Trophoblast cell (in vitro differentiated cells and primary cell): Measurements from ENCODE around the gene HIBCH. TPM values are rescaled to one million over a fixed set of nuclear protein-coding genes. Genes with fewer than 3 reads are reported as not detected.

ENCODE experiments used
- DNase-seq, 2 donors: peaks; one replicate each; pipeline ENCODE4 v3.0.0-alpha.2; 2016
- H2AFZ ChIP-seq: 2 replicates; pipeline ENCODE4 v1.6.1; 2013; ENCODE audit warnings: low read length, moderate library complexity, mild to moderate bottlenecking; ENCODE audit not compliant: insufficient read depth, poor library complexity
- H2AK5ac ChIP-seq: 2 replicates; pipeline ENCODE4 v1.6.1; 2013; ENCODE audit warnings: mild to moderate bottlenecking, low read length
- H2BK120ac ChIP-seq: 2 replicates; pipeline ENCODE4 v1.6.1; 2013; ENCODE audit warnings: low read length, mild to moderate bottlenecking, moderate library complexity; ENCODE audit not compliant: insufficient read depth, poor library complexity
- H2BK12ac ChIP-seq: 2 replicates; pipeline ENCODE4 v1.6.1; 2013; ENCODE audit warnings: mild to moderate bottlenecking, low read length, moderate library complexity
- H2BK5ac ChIP-seq: 2 replicates; pipeline ENCODE4 v1.6.1; 2013; ENCODE audit warnings: low read length, low read depth, moderate library complexity, mild to moderate bottlenecking; ENCODE audit not compliant: poor library complexity
- H3K14ac ChIP-seq: 2 replicates; pipeline ENCODE4 v1.6.1; 2013; ENCODE audit warnings: mild to moderate bottlenecking, low read length
- H3K18ac ChIP-seq: 2 replicates; pipeline ENCODE4 v1.6.1; 2013; ENCODE audit warnings: mild to moderate bottlenecking, low read length
- H3K23ac ChIP-seq: 2 replicates; pipeline ENCODE4 v1.6.1; 2013; ENCODE audit warnings: low read length
- H3K27ac ChIP-seq: 2 replicates; pipeline ENCODE4 v1.5.1; 2013; ENCODE audit warnings: low read depth, mild to moderate bottlenecking, inconsistent platforms, low read length, moderate library complexity
- H3K27me3 ChIP-seq: 2 replicates; pipeline ENCODE4 v1.6.1; 2013; ENCODE audit warnings: inconsistent platforms, mild to moderate bottlenecking, low read length, moderate library complexity; ENCODE audit not compliant: insufficient read depth
- H3K36me3 ChIP-seq, 2 experiments: 1 replicate in 1 of 2; 2 replicates in 1 of 2; pipeline ENCODE4 v1.6.1; 2013; ENCODE audit warnings: low read length in 2 of 2, mild to moderate bottlenecking in 2 of 2, moderate library complexity in 1 of 2; ENCODE audit not compliant: insufficient read depth in 2 of 2, control insufficient read depth in 1 of 2
- H3K4ac ChIP-seq: 2 replicates; pipeline ENCODE4 v1.6.1; 2013; ENCODE audit warnings: low read depth, mild to moderate bottlenecking, low read length, moderate library complexity
- H3K4me1 ChIP-seq, 2 experiments: 1 replicate in 1 of 2; 2 replicates in 1 of 2; pipeline ENCODE4 v1.6.1; 2013; ENCODE audit warnings: low read length in 2 of 2, mild to moderate bottlenecking in 2 of 2, moderate library complexity in 1 of 2; ENCODE audit not compliant: insufficient read depth in 2 of 2, control insufficient read depth in 1 of 2
- H3K4me2 ChIP-seq: 2 replicates; pipeline ENCODE4 v1.6.1; 2013; ENCODE audit warnings: inconsistent platforms, mild to moderate bottlenecking, low read length, moderate library complexity
- H3K4me3 ChIP-seq: 2 replicates; pipeline ENCODE4 v1.5.1; 2013; ENCODE audit warnings: mild to moderate bottlenecking, low read depth, low read length, inconsistent platforms
- H3K79me1 ChIP-seq: one replicate; pipeline ENCODE4 v1.6.1; 2013; ENCODE audit warnings: low read length
- H3K79me2 ChIP-seq: 2 replicates; pipeline ENCODE4 v1.6.1; 2013; ENCODE audit warnings: low read length, mild to moderate bottlenecking; ENCODE audit not compliant: control insufficient read depth, insufficient read depth, poor library complexity
- H3K9ac ChIP-seq: 2 replicates; pipeline ENCODE4 v1.6.1; 2013; ENCODE audit warnings: mild to moderate bottlenecking, low read length
- H3K9me3 ChIP-seq: 2 replicates; pipeline ENCODE4 v1.6.1; 2013; ENCODE audit warnings: low read depth, mild to moderate bottlenecking, control low read depth, inconsistent platforms, low read length; ENCODE audit not compliant: insufficient read depth
- H4K12ac ChIP-seq: 2 replicates; pipeline ENCODE4 v1.6.1; 2013; ENCODE audit warnings: low read depth, mild to moderate bottlenecking, low read length, moderate library complexity
- H4K8ac ChIP-seq: 2 replicates; pipeline ENCODE4 v1.6.1; 2013; ENCODE audit warnings: low read depth, mild to moderate bottlenecking, low read length, moderate library complexity
- H4K91ac ChIP-seq: one replicate; pipeline ENCODE4 v1.6.1; 2013; ENCODE audit warnings: low read depth, mild to moderate bottlenecking, low read length, moderate library complexity
- WGBS: extraction: QIAGEN DNeasy Blood & Tissue Kit; methylation state at CpG from one replicate; pipeline ENCODE4 v1.1.7; 2013; ENCODE audit warnings: missing lambda C conversion rate; ENCODE audit not compliant: insufficient read length, insufficient coverage; ENCODE audit errors: extremely low coverage; 5-methylcytosine and 5-hydroxymethylcytosine counted together
- polyA plus RNA-seq: library from polyadenylated mRNA; stranded (reverse); fragments of 200-250 nt; gene quantifications from 2 replicates; pipeline ENCODE4 v1.2.3, GENCODE V29; 2013

The HIBCH gene
- polyA plus RNA-seq = 12.8 and 12.9 TPM in 2 replicates

- Histone ChIP-seq H2BK120ac (no peak within 1 kb of the TSS), H3K36me3 (no peaks in the 10 kb centered on the region), H4K8ac (peak within 1 kb of the TSS; percentile 85), H3K18ac (peak within 1 kb of the TSS; percentile 20), H2BK5ac (no peak within 1 kb of the TSS), H4K91ac (peak within 1 kb of the TSS; percentile 15), H3K4ac (no peak within 1 kb of the TSS), H4K12ac (peak within 1 kb of the TSS; percentile 18), H3K4me3 (peak within 1 kb of the TSS; percentile 72), H3K79me2 (no peaks in the 10 kb centered on the region), H3K9me3 (no peaks in the 10 kb centered on the region), H2BK12ac (no peak within 1 kb of the TSS), H3K4me1 (peaks cover 0 to 6% of the 10 kb centered on the region in 2 experiments), H3K14ac (no peak within 1 kb of the TSS), H3K27me3 (no peaks in the 10 kb centered on the region), H3K79me1 (no peaks in the 10 kb centered on the region), H3K9ac (peak within 1 kb of the TSS; percentile 68), H3K4me2 (peak within 1 kb of the TSS; percentile 97), H2AK5ac (peak within 1 kb of the TSS; percentile 56), H3K23ac (no peak within 1 kb of the TSS), H3K27ac (peak within 1 kb of the TSS; percentile 4), H2AFZ (peak within 1 kb of the TSS; percentile 74)
- peak; percentile 100 for DNase-seq
- no CpG with 5 or more reads among the region's 50 CpGs for WGBS
Observed at GRCh38 chr2:190319555-190320498, at the start of gene HIBCH. HIBCH (minus strand) TSS chr2:190319826; CDS start chr2:190319750, 76 bp downstream.

- H3K4me1 ChIP-seq = no peaks in the 10 kb centered on the region
- no peak overlapping the region for H2BK12ac ChIP-seq
- no peaks in the 10 kb centered on the region for H3K79me1 ChIP-seq
- no peak overlapping the region for H2BK120ac ChIP-seq
- no peak overlapping the region for H4K91ac ChIP-seq
- H2AK5ac ChIP-seq = no peak overlapping the region
- H2AFZ ChIP-seq = no peak overlapping the region
- H3K23ac ChIP-seq = no peak overlapping the region
- no CpG with 5 or more reads among the region's 4 CpGs for WGBS
- H3K27me3 ChIP-seq = no peaks in the 10 kb centered on the region
- H4K12ac ChIP-seq = no peak overlapping the region
- H3K36me3 ChIP-seq = no peaks in the 10 kb centered on the region
- no peak overlapping the region for H3K4me3 ChIP-seq
- H3K4me2 ChIP-seq = no peak overlapping the region
- no peak overlapping the region for H4K8ac ChIP-seq
- H2BK5ac ChIP-seq = no peak overlapping the region
- H3K79me2 ChIP-seq = no peaks in the 10 kb centered on the region
- H3K18ac ChIP-seq = no peak overlapping the region
- no peak overlapping the region for H3K4ac ChIP-seq
- H3K9me3 ChIP-seq = no peaks in the 10 kb centered on the region
- H3K9ac ChIP-seq = no peak overlapping the region
- H3K27ac ChIP-seq = no peak overlapping the region
- H3K14ac ChIP-seq = no peak overlapping the region
- DNase-seq = no peak
Observed at GRCh38 chr2:190367091-190367490, 47.5 kb upstream of the HIBCH start.

- no peak overlapping the region for H4K8ac ChIP-seq
- no peaks in the 10 kb centered on the region for H3K4me1 ChIP-seq
- no peak overlapping the region for H4K12ac ChIP-seq
- no peak overlapping the region for H2BK12ac ChIP-seq
- H2AFZ ChIP-seq = no peak overlapping the region
- H2BK5ac ChIP-seq = no peak overlapping the region
- no peak overlapping the region for H4K91ac ChIP-seq
- no peak overlapping the region for H3K4me3 ChIP-seq
- H3K23ac ChIP-seq = no peak overlapping the region
- no peaks in the 10 kb centered on the region for H3K79me2 ChIP-seq
- no peak overlapping the region for H3K4ac ChIP-seq
- H2AK5ac ChIP-seq = no peak overlapping the region
- H3K79me1 ChIP-seq = no peaks in the 10 kb centered on the region
- H3K14ac ChIP-seq = no peak overlapping the region
- WGBS = no CpG with 5 or more reads among the region's 11 CpGs
- H3K9me3 ChIP-seq = no peaks in the 10 kb centered on the region
- H3K36me3 ChIP-seq = no peaks in the 10 kb centered on the region
- no peak overlapping the region for H3K18ac ChIP-seq
- H3K9ac ChIP-seq = no peak overlapping the region
- no peak overlapping the region for H3K4me2 ChIP-seq
- H2BK120ac ChIP-seq = no peak overlapping the region
- no peaks in the 10 kb centered on the region for H3K27me3 ChIP-seq
- no peak for DNase-seq
- H3K27ac ChIP-seq = no peak overlapping the region
Observed at GRCh38 chr2:190366248-190366753, 46.7 kb upstream of the HIBCH start.

GRCh38 chr2:190365499-190366204 is 46.0 kb upstream of the HIBCH start:
- Histone ChIP-seq H3K23ac (no peak overlapping the region), H4K12ac (no peak overlapping the region), H3K79me2 (no peaks in the 10 kb centered on the region), H3K4ac (no peak overlapping the region), H3K9me3 (no peaks in the 10 kb centered on the region), H3K36me3 (no peaks in the 10 kb centered on the region), H3K4me3 (no peak overlapping the region), H3K79me1 (no peaks in the 10 kb centered on the region), H3K4me2 (no peak overlapping the region), H2BK12ac (no peak overlapping the region), H3K14ac (no peak overlapping the region), H3K9ac (no peak overlapping the region), H3K27me3 (no peaks in the 10 kb centered on the region), H3K18ac (no peak overlapping the region), H2AK5ac (no peak overlapping the region), H3K27ac (no peak overlapping the region), H4K8ac (no peak overlapping the region), H4K91ac (no peak overlapping the region), H2BK5ac (no peak overlapping the region), H2AFZ (no peak overlapping the region), H2BK120ac (no peak overlapping the region), H3K4me1 (no peaks in the 10 kb centered on the region)
- no CpG with 5 or more reads among the region's 19 CpGs for WGBS
- DNase-seq = no peak
